Measurements from ENCODE around the gene KLHL14.

KLHL14 gene

GRCh38 chr18:32629981-32630700 is 142.7 kb downstream of the KLHL14 start:
- TF ChIP-seq, protein P1, sequence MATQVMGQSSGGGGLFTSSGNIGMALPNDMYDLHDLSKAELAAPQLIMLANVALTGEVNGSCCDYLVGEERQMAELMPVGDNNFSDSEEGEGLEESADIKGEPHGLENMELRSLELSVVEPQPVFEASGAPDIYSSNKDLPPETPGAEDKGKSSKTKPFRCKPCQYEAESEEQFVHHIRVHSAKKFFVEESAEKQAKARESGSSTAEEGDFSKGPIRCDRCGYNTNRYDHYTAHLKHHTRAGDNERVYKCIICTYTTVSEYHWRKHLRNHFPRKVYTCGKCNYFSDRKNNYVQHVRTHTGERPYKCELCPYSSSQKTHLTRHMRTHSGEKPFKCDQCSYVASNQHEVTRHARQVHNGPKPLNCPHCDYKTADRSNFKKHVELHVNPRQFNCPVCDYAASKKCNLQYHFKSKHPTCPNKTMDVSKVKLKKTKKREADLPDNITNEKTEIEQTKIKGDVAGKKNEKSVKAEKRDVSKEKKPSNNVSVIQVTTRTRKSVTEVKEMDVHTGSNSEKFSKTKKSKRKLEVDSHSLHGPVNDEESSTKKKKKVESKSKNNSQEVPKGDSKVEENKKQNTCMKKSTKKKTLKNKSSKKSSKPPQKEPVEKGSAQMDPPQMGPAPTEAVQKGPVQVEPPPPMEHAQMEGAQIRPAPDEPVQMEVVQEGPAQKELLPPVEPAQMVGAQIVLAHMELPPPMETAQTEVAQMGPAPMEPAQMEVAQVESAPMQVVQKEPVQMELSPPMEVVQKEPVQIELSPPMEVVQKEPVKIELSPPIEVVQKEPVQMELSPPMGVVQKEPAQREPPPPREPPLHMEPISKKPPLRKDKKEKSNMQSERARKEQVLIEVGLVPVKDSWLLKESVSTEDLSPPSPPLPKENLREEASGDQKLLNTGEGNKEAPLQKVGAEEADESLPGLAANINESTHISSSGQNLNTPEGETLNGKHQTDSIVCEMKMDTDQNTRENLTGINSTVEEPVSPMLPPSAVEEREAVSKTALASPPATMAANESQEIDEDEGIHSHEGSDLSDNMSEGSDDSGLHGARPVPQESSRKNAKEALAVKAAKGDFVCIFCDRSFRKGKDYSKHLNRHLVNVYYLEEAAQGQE (IDR thresholded peaks at IDR 0.05; ENCODE audit: insufficient read depth in 1 of 2, low read depth in 2 of 2, low read length in 2 of 2): no peak
- TF ChIP-seq FOXP2 (optimal IDR thresholded peaks at IDR 0.05; ENCODE audit: borderline replicate concordance, extremely low read depth, extremely low read length, insufficient read depth) (no peak), TAF1 (IDR thresholded peaks at IDR 0.05; ENCODE audit: borderline replicate concordance, insufficient read depth, low read length) (no peak), SIN3A (IDR thresholded peaks at IDR 0.05; ENCODE audit: borderline replicate concordance, insufficient read depth, low read length) (no peak), POLR2AphosphoS5 (IDR thresholded peaks at IDR 0.05; ENCODE audit: low read depth, low read length) (no peak)

- TF ChIP-seq, protein P1 (IDR thresholded peaks at IDR 0.05; ENCODE audit: insufficient read depth in 1 of 2, low read depth in 2 of 2, low read length in 2 of 2): no peak
- TF ChIP-seq FOXP2 (optimal IDR thresholded peaks at IDR 0.05; ENCODE audit: borderline replicate concordance, extremely low read depth, extremely low read length, insufficient read depth): no peak
- no peak for TF ChIP-seq SIN3A (IDR thresholded peaks at IDR 0.05; ENCODE audit: borderline replicate concordance, insufficient read depth, low read length)
- TF ChIP-seq POLR2AphosphoS5 (IDR thresholded peaks at IDR 0.05; ENCODE audit: low read depth, low read length): no peak
- TF ChIP-seq TAF1 (IDR thresholded peaks at IDR 0.05; ENCODE audit: borderline replicate concordance, insufficient read depth, low read length): no peak
Measured at GRCh38 chr18:32629292-32629691, 143.5 kb downstream of the KLHL14 start.

DNA sequence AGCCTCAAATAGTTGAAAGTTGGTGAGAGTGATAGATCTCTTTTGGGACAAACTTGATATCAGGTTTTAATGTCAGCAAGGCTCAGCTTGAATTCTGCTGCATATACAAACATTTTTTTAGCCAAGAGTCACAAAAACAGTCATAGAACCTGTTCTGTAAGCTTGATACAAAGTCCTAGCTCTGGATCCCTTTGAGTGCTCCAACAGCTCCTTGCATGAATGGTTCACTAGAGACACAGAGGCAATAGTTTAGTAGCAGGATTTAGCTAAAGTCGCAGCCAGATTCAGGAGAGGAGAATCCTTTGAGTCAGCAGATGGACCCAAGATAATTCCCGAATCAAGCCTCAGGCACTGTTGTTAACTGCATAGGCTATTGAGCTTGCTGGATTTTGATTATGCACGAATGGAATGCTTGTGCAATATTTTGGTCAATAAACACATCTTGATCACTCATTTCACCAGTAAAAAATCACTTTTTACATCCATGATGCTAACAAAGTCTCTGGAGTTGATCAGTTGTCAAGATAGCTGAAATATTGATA is 148.6 kb downstream of the KLHL14 start:
- no peak for TF ChIP-seq POLR2AphosphoS5 (IDR thresholded peaks at IDR 0.05; ENCODE audit: low read depth, low read length)
- TF ChIP-seq SIN3A (IDR thresholded peaks at IDR 0.05; ENCODE audit: borderline replicate concordance, insufficient read depth, low read length): no peak
- no peak for TF ChIP-seq FOXP2 (optimal IDR thresholded peaks at IDR 0.05; ENCODE audit: borderline replicate concordance, extremely low read depth, extremely low read length, insufficient read depth)
- TF ChIP-seq, protein P1 (IDR thresholded peaks at IDR 0.05; ENCODE audit: insufficient read depth in 1 of 2, low read depth in 2 of 2, low read length in 2 of 2): no peak
- no peak for TF ChIP-seq TAF1 (IDR thresholded peaks at IDR 0.05; ENCODE audit: borderline replicate concordance, insufficient read depth, low read length)

DNA sequence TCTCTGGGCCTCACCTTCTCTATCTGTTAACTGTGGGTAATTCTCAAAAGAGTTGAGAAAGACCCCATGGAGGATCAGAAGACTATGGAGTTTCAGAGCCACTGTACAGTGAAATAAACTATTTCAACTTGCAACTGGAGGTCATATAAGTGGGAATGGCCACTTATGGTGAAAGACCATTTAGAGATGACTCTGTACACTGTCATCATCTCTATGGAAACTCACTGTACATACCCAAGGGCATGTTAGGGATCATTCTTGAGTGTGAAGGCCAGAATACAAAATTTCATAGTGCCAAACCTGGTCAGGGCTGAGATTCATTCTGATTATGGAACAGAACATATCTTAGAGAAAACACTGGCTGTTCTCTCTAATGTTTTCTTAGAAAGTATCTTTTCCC is 149.3 kb downstream of the KLHL14 start:
- TF ChIP-seq POLR2AphosphoS5 (IDR thresholded peaks at IDR 0.05; ENCODE audit: low read depth, low read length): no peak
- no peak for TF ChIP-seq FOXP2 (optimal IDR thresholded peaks at IDR 0.05; ENCODE audit: borderline replicate concordance, extremely low read depth, extremely low read length, insufficient read depth)
- no peak for TF ChIP-seq SIN3A (IDR thresholded peaks at IDR 0.05; ENCODE audit: borderline replicate concordance, insufficient read depth, low read length)
- TF ChIP-seq, protein P1 (IDR thresholded peaks at IDR 0.05; ENCODE audit: insufficient read depth in 1 of 2, low read depth in 2 of 2, low read length in 2 of 2): no peak
- TF ChIP-seq TAF1 (IDR thresholded peaks at IDR 0.05; ENCODE audit: borderline replicate concordance, insufficient read depth, low read length): no peak

Measured in PFSK-1 (cell line).